ENCODE data around the gene MEF2C. TPM values are rescaled to one million over a fixed set of nuclear protein-coding genes. Genes with fewer than 3 reads are reported as not detected.

Gene MEF2C
- total and polyA plus RNA-seq, 2 experiments from 2014 or later, result 0.97 to 1.6 TPM

DNA sequence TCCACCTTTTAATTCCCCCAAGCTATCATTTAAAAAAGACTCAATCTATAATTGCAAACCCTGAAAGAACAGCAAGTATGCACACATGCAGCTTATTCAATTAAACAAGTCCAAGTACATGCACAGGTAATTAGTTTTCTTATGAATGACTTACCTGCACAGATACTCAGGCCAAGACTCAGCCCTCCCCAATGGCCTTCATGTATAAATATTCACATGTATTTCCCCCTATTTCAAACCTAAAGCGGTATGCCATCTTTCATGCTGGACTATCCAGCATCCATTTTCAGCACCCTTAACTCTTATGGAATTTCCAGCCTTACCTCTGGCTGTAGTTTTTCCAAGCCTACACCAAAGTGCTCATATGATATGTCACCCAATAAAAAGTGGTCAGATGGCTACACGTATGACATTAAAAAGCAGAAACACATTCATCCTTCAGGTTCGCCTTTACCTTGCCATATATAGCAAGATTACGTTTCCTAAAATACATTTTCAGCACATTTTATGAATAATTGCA is 205.5 kb downstream of the MEF2C start:
- H3K4me3 ChIP-seq, result peak overlapping the region; percentile 50
- H4K20me1 ChIP-seq (replicated peaks; ENCODE audit: insufficient read depth), result no peaks in the 10 kb centered on the region; the same call in 1 of the 2 replicates
- H3K4me2 ChIP-seq, result peak overlapping the region; percentile 75
- ATAC-seq, result no peak
- no peaks in the 10 kb centered on the region; the same call in 2 of the 3 replicates for H3K36me3 Mint-ChIP-seq (ENCODE audit: low read depth)
- H3K9me2 ChIP-seq (ENCODE audit: insufficient read depth), result no peaks in the 10 kb centered on the region
- peaks cover 95% of the 10 kb centered on the region for H3K27me3 Mint-ChIP-seq (ENCODE audit: insufficient read depth, low read depth, poor library complexity)
- H3K27me3 ChIP-seq (ENCODE audit: insufficient read depth), result peaks cover 98% of the 10 kb centered on the region
- peaks cover 20% of the 10 kb centered on the region for H3F3A ChIP-seq (replicated peaks; ENCODE audit: low read depth)
- TF ChIP-seq, protein P1, sequence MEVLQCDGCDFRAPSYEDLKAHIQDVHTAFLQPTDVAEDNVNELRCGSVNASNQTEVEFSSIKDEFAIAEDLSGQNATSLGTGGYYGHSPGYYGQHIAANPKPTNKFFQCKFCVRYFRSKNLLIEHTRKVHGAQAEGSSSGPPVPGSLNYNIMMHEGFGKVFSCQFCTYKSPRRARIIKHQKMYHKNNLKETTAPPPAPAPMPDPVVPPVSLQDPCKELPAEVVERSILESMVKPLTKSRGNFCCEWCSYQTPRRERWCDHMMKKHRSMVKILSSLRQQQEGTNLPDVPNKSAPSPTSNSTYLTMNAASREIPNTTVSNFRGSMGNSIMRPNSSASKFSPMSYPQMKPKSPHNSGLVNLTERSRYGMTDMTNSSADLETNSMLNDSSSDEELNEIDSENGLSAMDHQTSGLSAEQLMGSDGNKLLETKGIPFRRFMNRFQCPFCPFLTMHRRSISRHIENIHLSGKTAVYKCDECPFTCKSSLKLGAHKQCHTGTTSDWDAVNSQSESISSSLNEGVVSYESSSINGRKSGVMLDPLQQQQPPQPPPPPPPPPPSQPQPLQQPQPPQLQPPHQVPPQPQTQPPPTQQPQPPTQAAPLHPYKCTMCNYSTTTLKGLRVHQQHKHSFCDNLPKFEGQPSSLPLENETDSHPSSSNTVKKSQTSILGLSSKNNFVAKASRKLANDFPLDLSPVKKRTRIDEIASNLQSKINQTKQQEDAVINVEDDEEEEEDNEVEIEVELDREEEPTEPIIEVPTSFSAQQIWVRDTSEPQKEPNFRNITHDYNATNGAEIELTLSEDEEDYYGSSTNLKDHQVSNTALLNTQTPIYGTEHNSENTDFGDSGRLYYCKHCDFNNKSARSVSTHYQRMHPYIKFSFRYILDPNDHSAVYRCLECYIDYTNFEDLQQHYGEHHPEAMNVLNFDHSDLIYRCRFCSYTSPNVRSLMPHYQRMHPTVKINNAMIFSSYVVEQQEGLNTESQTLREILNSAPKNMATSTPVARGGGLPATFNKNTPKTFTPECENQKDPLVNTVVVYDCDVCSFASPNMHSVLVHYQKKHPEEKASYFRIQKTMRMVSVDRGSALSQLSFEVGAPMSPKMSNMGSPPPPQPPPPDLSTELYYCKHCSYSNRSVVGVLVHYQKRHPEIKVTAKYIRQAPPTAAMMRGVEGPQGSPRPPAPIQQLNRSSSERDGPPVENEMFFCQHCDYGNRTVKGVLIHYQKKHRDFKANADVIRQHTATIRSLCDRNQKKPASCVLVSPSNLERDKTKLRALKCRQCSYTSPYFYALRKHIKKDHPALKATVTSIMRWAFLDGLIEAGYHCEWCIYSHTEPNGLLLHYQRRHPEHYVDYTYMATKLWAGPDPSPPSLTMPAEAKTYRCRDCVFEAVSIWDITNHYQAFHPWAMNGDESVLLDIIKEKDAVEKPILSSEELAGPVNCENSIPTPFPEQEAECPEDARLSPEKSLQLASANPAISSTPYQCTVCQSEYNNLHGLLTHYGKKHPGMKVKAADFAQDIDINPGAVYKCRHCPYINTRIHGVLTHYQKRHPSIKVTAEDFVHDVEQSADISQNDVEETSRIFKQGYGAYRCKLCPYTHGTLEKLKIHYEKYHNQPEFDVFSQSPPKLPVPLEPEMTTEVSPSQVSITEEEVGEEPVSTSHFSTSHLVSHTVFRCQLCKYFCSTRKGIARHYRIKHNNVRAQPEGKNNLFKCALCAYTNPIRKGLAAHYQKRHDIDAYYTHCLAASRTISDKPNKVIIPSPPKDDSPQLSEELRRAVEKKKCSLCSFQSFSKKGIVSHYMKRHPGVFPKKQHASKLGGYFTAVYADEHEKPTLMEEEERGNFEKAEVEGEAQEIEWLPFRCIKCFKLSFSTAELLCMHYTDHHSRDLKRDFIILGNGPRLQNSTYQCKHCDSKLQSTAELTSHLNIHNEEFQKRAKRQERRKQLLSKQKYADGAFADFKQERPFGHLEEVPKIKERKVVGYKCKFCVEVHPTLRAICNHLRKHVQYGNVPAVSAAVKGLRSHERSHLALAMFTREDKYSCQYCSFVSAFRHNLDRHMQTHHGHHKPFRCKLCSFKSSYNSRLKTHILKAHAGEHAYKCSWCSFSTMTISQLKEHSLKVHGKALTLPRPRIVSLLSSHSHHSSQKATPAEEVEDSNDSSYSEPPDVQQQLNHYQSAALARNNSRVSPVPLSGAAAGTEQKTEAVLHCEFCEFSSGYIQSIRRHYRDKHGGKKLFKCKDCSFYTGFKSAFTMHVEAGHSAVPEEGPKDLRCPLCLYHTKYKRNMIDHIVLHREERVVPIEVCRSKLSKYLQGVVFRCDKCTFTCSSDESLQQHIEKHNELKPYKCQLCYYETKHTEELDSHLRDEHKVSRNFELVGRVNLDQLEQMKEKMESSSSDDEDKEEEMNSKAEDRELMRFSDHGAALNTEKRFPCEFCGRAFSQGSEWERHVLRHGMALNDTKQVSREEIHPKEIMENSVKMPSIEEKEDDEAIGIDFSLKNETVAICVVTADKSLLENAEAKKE (CRISPR knock-in tag; IDR thresholded peaks at IDR 0.05), result no peak
- no peak for TF ChIP-seq CREB1 (CRISPR knock-in tag; IDR thresholded peaks at IDR 0.05; ENCODE audit: low read depth)
- no peak for TF ChIP-seq JUNB (IDR thresholded peaks at IDR 0.05; ENCODE audit: unreplicated experiment)
- no peaks in the 10 kb centered on the region for H3K9me3 Mint-ChIP-seq
- H3K27ac ChIP-seq (ENCODE audit: low read depth), result no peak overlapping the region
- H3K36me3 ChIP-seq (ENCODE audit: insufficient read depth), result no peaks in the 10 kb centered on the region
- H3K79me2 ChIP-seq (replicated peaks; ENCODE audit: insufficient read depth), result no peaks in the 10 kb centered on the region
- H3K4me3 Mint-ChIP-seq, result peak overlapping the region; percentile 59; the same call in 2 of the 3 replicates
- H3K4me1 Mint-ChIP-seq, result peaks cover 49% of the 10 kb centered on the region
- no peak overlapping the region for H3K27ac Mint-ChIP-seq
- no peak overlapping the region for H2AFZ ChIP-seq
- no peak for DNase-seq (ENCODE audit: low spot score)
- H3K4me1 ChIP-seq (ENCODE audit: insufficient read depth), result peaks cover 64% of the 10 kb centered on the region

DNA sequence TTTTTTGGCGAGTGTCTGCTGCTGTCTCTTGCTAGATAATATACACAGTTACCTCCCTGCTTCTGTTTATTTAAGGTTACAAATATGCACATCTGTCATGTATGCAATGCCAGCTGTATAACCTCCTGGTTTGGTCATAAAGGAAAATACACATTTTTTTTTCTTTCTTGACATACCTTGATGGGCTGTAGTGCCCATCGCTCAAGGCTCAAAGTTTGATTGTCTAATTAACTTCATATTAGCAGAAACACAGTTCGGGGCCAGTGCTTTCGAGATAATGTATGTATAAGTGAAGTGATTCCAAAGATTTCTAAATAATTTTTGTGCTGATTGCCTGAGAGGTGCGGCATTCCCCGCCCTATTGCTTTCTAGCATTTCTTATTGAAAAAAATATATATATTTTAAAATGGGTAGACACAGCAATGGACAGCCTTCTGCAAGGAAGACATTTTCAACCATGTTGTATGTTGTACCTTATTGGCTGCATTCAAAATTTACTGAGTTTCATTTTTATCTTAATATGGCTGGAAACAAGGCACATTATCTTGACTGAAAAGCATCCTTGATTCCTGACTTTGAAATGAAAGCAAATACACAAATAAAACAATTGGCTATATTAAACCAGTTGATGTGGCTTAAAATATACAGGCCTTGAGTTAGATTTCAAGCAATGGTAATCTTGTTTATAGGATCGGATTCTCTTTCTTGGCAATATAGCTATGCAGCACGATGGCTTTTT is 206.2 kb downstream of the MEF2C start:
- Histone ChIP-seq H3K9me2 (ENCODE audit: insufficient read depth) (no peaks in the 10 kb centered on the region), H3K27ac (ENCODE audit: low read depth) (no peak overlapping the region), H3K4me3 (peak overlapping the region; percentile 60), H4K20me1 (replicated peaks; ENCODE audit: insufficient read depth) (no peaks in the 10 kb centered on the region; the same call in 1 of the 2 replicates), H2AFZ (no peak overlapping the region), H3K4me1 (ENCODE audit: insufficient read depth) (peaks cover 65% of the 10 kb centered on the region), H3K4me2 (peak overlapping the region; percentile 90), H3F3A (replicated peaks; ENCODE audit: low read depth) (peaks cover 24% of the 10 kb centered on the region), H3K36me3 (ENCODE audit: insufficient read depth) (no peaks in the 10 kb centered on the region), H3K79me2 (replicated peaks; ENCODE audit: insufficient read depth) (no peaks in the 10 kb centered on the region), H3K27me3 (ENCODE audit: insufficient read depth) (peaks cover 95% of the 10 kb centered on the region)
- ATAC-seq (no peak), DNase-seq (ENCODE audit: low spot score) (no peak)
- H3K4me3 Mint-ChIP-seq, result peak overlapping the region; percentile 83
- H3K9me3 Mint-ChIP-seq, result no peaks in the 10 kb centered on the region
- TF ChIP-seq, protein P1 (CRISPR knock-in tag; IDR thresholded peaks at IDR 0.05), result no peak
- peak; percentile 51 for TF ChIP-seq EZH2 (IDR thresholded peaks at IDR 0.05; ENCODE audit: low read depth, unreplicated experiment)
- H3K27me3 Mint-ChIP-seq (ENCODE audit: insufficient read depth, low read depth, poor library complexity), result peaks cover 95% of the 10 kb centered on the region
- H3K36me3 Mint-ChIP-seq (ENCODE audit: low read depth), result no peaks in the 10 kb centered on the region; the same call in 2 of the 3 replicates
- no peak overlapping the region for H3K27ac Mint-ChIP-seq
- peaks cover 55% of the 10 kb centered on the region for H3K4me1 Mint-ChIP-seq
